ENCODE measurements around the gene RTL10.
A peak's percentile ranks its signal among the peaks of the same experiment; 100 is the strongest.

RTL10 gene

GRCh38 chr22:19855504-19856409 is 1.1 kb upstream of the RTL10 start (continued):
- no peak for TF ChIP-seq ZNF280D (tag by site-specific recombination; IDR thresholded peaks at IDR 0.05)
- TF ChIP-seq ZNF2 (tag by site-specific recombination; IDR thresholded peaks at IDR 0.05), result no peak
- TF ChIP-seq PRDM4 (tag by site-specific recombination; IDR thresholded peaks at IDR 0.05), result no peak
- 0 out of 2 replicates have a peak, but pooled peaks have one; percentile 31 for TF ChIP-seq MZF1 (tag by site-specific recombination; IDR thresholded peaks at IDR 0.05; ENCODE audit: borderline replicate concordance)
- TF ChIP-seq OVOL3 (tag by site-specific recombination; IDR thresholded peaks at IDR 0.05), result no peak
- TF ChIP-seq BCL11B (tag by site-specific recombination; IDR thresholded peaks at IDR 0.05; ENCODE audit: low read depth), result no peak
- TF ChIP-seq ZNF707 (tag by site-specific recombination; IDR thresholded peaks at IDR 0.05), result no peak
- no peak for TF ChIP-seq ZNF10 (tag by site-specific recombination; IDR thresholded peaks at IDR 0.05)
- TF ChIP-seq ZNF121 (tag by site-specific recombination; IDR thresholded peaks at IDR 0.05), result no peak
- TF ChIP-seq ZNF596 (tag by site-specific recombination; IDR thresholded peaks at IDR 0.05), result 0 out of 2 replicates have a peak, but pooled peaks have one; percentile 5
- TF ChIP-seq GLIS2 (tag by site-specific recombination; IDR thresholded peaks at IDR 0.05), result no peak; the same call in none of the 2 replicates
- no peak for TF ChIP-seq ZNF560 (tag by site-specific recombination; IDR thresholded peaks at IDR 0.05; ENCODE audit: borderline replicate concordance)
- TF ChIP-seq, protein P1, sequence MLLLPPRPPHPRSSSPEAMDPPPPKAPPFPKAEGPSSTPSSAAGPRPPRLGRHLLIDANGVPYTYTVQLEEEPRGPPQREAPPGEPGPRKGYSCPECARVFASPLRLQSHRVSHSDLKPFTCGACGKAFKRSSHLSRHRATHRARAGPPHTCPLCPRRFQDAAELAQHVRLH (tag by site-specific recombination; IDR thresholded peaks at IDR 0.05), result no peak; the same call in 1 of the 2 replicates
- TF ChIP-seq ZNF701 (tag by site-specific recombination; IDR thresholded peaks at IDR 0.05), result no peak
- TF ChIP-seq KLF10 (tag by site-specific recombination; IDR thresholded peaks at IDR 0.05), result 0 out of 2 replicates have a peak, but pooled peaks have one; percentile 57
- no peak for TF ChIP-seq ZNF488 (tag by site-specific recombination; IDR thresholded peaks at IDR 0.05)
- TF ChIP-seq ZNF521 (tag by site-specific recombination; IDR thresholded peaks at IDR 0.05), result no peak
- no peak for TF ChIP-seq ZSCAN4 (tag by site-specific recombination; IDR thresholded peaks at IDR 0.05)
- TF ChIP-seq ZNF266 (tag by site-specific recombination; IDR thresholded peaks at IDR 0.05; ENCODE audit: low read depth), result no peak
- TF ChIP-seq ZNF302 (tag by site-specific recombination; IDR thresholded peaks at IDR 0.05; ENCODE audit: low read depth), result no peak
- TF ChIP-seq TSHZ1 (tag by site-specific recombination; IDR thresholded peaks at IDR 0.05; ENCODE audit: borderline replicate concordance), result no peak
- TF ChIP-seq ZNF426 (tag by site-specific recombination; IDR thresholded peaks at IDR 0.05), result no peak
- no peak for TF ChIP-seq ZSCAN23 (tag by site-specific recombination; IDR thresholded peaks at IDR 0.05)
- no peak for TF ChIP-seq ZNF621 (tag by site-specific recombination; IDR thresholded peaks at IDR 0.05)
- TF ChIP-seq ZIC2 (tag by site-specific recombination; IDR thresholded peaks at IDR 0.05), result no peak
- peak; percentile 84 for TF ChIP-seq EGR2 (tag by site-specific recombination; IDR thresholded peaks at IDR 0.05; ENCODE audit: low read depth)
